Prostate gland (tissue), 2 donors: ENCODE results near the gene TMEM200B.

ENCODE experiments used
- POLR2A ChIP-seq: fragments of 450-650 bp; IDR thresholded peaks from one replicate; pipeline ENCODE4 v1.6.1; 2016; ENCODE audit warnings: antibody characterized with exemption, mild to moderate bottlenecking
- POLR2AphosphoS5 ChIP-seq: sonication (generic); formaldehyde crosslinking; IDR thresholded peaks from one replicate; pipeline ENCODE4 v1.6.1; 2017; ENCODE audit warnings: antibody characterized with exemption
- TF ChIP-seq, protein P1 (sequence below), 4 experiments: fragments of 200-600 bp in 2 of 4; fragments of 450-650 bp in 2 of 4; sonication (generic) in 2 of 4; IDR thresholded peaks; 1 replicate in 3 of 4; 2 replicates in 1 of 4; pipeline ENCODE4 v1.5.1; 2016 to 2019; ENCODE audit warnings: antibody characterized with exemption in 4 of 4, mild to moderate bottlenecking in 2 of 4, moderate library complexity in 2 of 4

DNA sequence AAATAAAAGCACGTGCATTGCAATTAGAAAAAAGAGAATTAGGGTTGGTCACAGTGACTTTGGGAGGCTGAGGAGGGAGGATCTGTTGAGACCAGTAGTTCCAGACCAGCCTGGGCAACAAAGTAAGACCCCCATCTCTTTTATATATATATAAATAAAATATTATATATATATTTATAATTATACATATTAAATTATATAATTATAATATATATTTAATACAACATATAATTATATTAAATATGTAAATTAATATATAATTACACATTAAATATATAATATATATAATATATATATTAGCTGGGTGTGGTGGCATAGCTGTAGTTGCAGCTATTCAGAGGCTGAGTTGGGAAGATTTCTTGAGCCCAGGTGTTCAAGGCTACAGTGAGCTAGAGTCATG is 23.2 kb downstream of the TMEM200B start:
- TF ChIP-seq, protein P1, sequence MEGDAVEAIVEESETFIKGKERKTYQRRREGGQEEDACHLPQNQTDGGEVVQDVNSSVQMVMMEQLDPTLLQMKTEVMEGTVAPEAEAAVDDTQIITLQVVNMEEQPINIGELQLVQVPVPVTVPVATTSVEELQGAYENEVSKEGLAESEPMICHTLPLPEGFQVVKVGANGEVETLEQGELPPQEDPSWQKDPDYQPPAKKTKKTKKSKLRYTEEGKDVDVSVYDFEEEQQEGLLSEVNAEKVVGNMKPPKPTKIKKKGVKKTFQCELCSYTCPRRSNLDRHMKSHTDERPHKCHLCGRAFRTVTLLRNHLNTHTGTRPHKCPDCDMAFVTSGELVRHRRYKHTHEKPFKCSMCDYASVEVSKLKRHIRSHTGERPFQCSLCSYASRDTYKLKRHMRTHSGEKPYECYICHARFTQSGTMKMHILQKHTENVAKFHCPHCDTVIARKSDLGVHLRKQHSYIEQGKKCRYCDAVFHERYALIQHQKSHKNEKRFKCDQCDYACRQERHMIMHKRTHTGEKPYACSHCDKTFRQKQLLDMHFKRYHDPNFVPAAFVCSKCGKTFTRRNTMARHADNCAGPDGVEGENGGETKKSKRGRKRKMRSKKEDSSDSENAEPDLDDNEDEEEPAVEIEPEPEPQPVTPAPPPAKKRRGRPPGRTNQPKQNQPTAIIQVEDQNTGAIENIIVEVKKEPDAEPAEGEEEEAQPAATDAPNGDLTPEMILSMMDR (IDR thresholded peaks at IDR 0.05), result no peak
- TF ChIP-seq POLR2A (no peak), POLR2AphosphoS5 (no peak)
